Heart left ventricle (tissue), 13 donors: ENCODE data around the gene AHSP.

ENCODE experiments used
- POLR2A ChIP-seq, 2 donors: fragments of 450-650 bp; IDR thresholded peaks; one replicate each; pipeline ENCODE4 v1.6.1; 2017; ENCODE audit warnings: antibody characterized with exemption in 2 of 2, mild to moderate bottlenecking in 2 of 2, moderate library complexity in 2 of 2
- TF ChIP-seq, protein P1 (sequence below), 12 donors: fragments of 200-600 bp; sonication (generic) in 4 of 12; IDR thresholded peaks; one replicate each; pipeline versions ENCODE4 v1.5.0 to v1.8.0; 2018 to 2022; ENCODE audit warnings: antibody characterized with exemption in 12 of 12, mild to moderate bottlenecking in 5 of 12
- donor health status: ischemic (EF 13 %, LVEDD 7.1; RV severe dilation, severe dysfunction).
- donor health status: DM: no; HTN: yes; CAD: no.
- donor health status: DM: no; HTN: no; CAD: no.
- donor health status: ischemic (EF 25% LVEDD 6.9; RV normal size, moderate dysfunction).
- donor health status: ischemic (EF 25% LVEDD 5.7; RV mildly dilated, moderate dysfunction).
- donor health status: ischemic (EF 35%, LVEDD 5.7; RV mildly dilated, moderate dysfunction).
- donor health status: nonischemic (EF 11% LVEDD 7.7; RV severe dilation, severe dysfunction).
- donor health status: DM: yes; HTN: yes; CAD: no.
- donor health status: PGD.
- donor health status: ischemic (EF 29% LVEDD 5.4; RV normal size, mild dysfunction).
- donor health status: nonischemic (EF 23%, LVEDD 6.1; RV moderate dilation, normal function).

DNA sequence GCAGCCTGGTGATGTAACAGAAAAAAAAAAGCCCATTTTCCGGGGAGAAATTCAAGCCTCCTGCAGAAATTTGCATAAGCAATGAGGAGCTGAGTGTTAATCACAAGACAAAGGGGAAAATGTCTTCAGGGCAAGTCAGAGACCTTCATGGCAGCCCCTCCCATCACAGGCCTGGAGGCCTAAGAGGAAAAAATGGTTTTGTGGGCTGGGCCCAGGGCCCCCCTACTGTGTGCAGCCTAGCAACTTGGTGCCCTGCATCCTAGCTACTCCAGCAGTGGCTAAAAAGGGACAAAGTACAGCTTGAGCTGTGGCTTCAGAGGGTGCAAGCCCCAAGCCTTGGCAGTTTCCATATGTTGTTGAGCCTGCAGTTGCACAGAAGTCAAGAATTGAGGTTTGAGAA, 49.7 kb downstream of the AHSP start:
- TF ChIP-seq, protein P1, sequence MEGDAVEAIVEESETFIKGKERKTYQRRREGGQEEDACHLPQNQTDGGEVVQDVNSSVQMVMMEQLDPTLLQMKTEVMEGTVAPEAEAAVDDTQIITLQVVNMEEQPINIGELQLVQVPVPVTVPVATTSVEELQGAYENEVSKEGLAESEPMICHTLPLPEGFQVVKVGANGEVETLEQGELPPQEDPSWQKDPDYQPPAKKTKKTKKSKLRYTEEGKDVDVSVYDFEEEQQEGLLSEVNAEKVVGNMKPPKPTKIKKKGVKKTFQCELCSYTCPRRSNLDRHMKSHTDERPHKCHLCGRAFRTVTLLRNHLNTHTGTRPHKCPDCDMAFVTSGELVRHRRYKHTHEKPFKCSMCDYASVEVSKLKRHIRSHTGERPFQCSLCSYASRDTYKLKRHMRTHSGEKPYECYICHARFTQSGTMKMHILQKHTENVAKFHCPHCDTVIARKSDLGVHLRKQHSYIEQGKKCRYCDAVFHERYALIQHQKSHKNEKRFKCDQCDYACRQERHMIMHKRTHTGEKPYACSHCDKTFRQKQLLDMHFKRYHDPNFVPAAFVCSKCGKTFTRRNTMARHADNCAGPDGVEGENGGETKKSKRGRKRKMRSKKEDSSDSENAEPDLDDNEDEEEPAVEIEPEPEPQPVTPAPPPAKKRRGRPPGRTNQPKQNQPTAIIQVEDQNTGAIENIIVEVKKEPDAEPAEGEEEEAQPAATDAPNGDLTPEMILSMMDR (IDR thresholded peaks at IDR 0.05) = no peak
- no peak for TF ChIP-seq POLR2A (IDR thresholded peaks at IDR 0.05)
